ENCODE data around the gene FAM20B.

- TF ChIP-seq CTCF (IDR thresholded peaks at IDR 0.05), result no peak
- TF ChIP-seq POLR2A (IDR thresholded peaks at IDR 0.05), result no peak
Observed at GRCh38 chr1:179043907-179044306, 18.2 kb downstream of the FAM20B start.

Data from adrenal gland (tissue), 5 donors.